HG03066 (cell line): ENCODE results near the gene ADI1.

Source experiments
- ATAC-seq: cut with Tn5 transposase; IDR thresholded peaks from one replicate; pipeline ENCODE4 v1.9.1; 2021; ENCODE audit warnings: low read depth; ENCODE audit not compliant: unreplicated experiment

ADI1 gene

GRCh38 chr2:3519255-3520205 is at the start of gene ADI1:
Gene ADI1 (minus strand): TSS chr2:3519531. CDS start chr2:3519487, 44 bp downstream.
- peak; percentile 61 for ATAC-seq

GRCh38 chr2:3566806-3567205 is 47.5 kb upstream of the ADI1 start:
- no peak for ATAC-seq

DNA sequence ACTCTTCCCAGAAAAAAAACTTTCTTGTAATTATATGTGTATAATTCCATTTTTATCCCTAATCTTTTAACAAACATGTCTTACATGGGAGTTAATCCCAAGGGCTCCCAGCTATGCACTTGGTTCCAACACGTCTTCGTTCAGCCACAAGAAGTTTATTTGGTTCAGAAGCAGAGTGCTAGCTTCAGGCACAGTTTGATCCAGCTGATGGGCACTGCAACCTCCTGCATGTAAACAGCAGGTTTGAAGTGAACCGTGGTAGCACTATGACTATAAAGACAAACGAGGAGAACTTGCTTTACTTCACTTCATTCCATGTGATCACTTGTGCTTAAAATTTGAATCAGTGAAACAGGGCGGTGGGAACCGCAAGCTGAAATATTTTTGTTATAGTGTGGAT is 45.8 kb upstream of the ADI1 start:
- ATAC-seq: no peak

DNA sequence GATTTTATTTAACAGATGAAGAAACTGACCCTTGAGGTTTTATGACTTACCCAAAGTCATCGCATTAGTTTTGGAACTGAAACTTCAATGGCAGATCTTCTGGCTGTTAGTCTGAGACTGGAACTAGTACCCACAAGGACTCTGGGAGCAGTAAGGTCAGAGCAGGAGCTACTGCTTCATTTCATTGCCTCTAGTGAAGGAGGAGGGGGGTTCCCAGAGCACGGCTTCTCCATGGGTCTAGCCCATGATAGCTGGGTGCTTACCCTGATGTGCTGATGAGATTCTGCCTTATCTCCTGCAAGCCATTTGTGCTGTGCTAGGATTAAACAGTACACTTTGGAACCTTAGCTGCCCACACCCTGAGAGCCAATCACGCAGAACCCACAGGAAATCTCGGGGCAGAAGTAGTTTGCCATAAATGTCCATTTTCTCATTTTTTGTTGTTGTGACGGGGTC is 44.2 kb upstream of the ADI1 start:
- peak; percentile 48 for ATAC-seq

GRCh38 chr2:3558205-3559014 is 39.1 kb upstream of the ADI1 start, which contains the start of gene RNASEH1:
Gene RNASEH1 (minus strand): TSS chr2:3558333. CDS start chr2:3558260, 73 bp downstream.
- ATAC-seq: peak; percentile 95

DNA sequence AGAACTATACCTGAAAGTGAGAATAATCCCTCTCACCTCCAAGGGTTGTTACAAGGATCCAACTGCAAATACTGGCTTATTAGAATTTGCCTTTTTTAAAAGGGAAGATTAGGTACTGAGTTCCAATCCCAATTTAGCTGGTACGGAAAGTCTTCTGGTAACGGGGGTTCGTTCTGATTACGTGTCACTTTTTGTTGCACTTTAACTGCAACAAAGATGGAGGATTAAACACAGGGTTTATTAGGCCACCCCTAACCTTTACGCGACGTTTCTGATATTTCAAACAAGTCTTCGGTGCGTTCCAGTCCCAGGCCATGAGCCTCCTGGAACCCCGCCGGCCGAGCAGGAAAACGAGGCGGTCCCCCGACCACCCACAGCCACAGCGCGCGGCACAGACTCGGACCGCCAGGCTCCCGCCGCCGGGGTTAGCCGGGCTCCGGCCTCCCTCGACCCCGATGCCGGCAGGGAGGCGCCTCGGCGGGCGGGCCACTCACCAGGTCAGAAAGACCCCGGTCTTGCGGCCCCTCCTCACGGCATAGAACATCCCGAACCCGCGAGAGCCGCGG is 38.4 kb upstream of the ADI1 start:
- peak; percentile 23 for ATAC-seq

DNA sequence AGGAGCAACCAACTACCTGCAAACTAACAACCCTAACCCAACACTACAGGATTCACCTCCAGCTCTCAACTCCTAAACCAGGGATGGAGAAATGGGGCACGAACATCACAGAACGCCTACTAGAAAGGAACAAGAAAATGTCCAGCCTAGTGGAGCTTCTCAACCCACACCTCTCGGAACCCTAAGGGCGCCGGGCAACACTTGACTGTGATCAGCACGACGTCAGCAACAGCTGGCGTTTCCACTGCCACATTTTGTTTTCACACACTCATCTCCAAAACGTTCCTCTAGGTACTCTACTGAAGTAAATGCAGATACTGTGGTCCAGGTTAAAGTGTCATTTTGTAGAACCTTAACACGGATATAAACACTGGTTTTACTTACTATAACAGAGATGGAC is 34.6 kb upstream of the ADI1 start:
- no peak for ATAC-seq

- ATAC-seq: no peak
These were observed 28.6 kb upstream of the ADI1 start for GRCh38 chr2:3547915-3548314.

GRCh38 chr2:3545788-3546478 is 26.6 kb upstream of the ADI1 start:
- no peak for ATAC-seq

DNA sequence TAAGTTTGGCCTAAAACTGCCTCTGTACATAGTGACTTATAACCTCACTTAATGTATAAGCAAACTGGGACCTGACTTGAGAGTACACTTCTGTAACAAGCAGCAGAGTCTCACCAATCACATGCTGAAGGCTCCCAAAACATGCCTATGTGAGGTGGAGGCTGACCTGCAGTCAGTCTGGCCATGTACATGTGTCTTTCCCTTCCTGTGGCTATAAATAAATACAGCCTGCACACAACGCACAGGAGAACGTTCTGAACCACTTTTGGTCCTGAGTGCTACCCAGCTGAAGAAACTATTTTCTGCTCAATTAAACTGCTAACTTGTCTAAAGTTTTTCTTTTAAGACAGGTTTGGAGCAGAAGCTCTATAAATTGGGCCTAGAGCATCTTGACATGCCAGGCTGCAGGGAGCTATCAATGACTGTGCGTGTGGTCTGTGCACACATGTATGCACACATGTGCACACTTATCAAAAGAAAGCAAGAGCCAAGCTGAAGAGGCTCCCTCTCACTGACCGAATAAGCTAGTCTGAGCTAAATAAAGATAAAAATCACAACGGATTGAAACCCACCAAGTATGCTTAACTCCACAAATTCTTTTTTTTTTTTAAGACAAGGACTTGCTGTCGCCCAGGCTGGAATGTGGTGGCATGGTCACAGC is 23.8 kb upstream of the ADI1 start:
- ATAC-seq: no peak

DNA sequence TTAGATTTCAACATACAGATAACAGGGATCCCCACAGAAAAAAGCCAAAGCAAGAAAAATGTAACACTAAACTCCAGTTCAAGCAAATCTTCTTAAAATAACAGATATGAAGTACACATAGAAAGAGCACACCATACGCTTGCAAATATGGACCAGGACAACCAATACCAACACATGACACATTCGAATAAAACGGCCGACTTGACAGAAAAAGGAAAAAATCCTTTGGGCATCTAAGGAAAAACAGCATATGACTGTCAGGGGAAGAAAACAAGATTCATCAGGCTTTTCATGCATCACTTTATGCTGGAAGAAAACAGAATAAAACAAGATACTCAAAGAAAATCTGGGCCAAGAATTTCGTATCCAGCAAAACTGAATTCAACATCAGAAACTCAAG is 22.8 kb upstream of the ADI1 start:
- ATAC-seq: no peak

DNA sequence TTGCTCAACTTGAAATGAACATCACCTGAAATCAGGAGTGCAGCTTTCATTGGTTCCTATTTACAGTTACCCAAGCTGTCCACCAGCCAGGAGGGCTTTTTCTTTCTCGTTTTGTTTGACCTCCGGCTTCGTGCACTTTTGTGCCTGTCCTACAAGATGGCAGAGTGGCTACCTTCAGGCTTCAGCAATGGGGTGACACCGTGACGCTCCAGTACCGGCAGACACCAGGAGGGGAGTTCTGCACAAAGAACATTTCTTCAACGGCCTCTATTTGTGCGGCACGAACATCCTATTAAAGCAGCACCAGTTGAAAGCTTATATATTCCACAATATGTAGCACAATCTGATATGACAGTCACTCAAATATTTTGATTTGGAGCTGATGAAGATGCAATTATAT is 20.5 kb upstream of the ADI1 start:
- no peak for ATAC-seq

- ATAC-seq: no peak
These were observed 17.6 kb upstream of the ADI1 start for GRCh38 chr2:3536682-3537632.

DNA sequence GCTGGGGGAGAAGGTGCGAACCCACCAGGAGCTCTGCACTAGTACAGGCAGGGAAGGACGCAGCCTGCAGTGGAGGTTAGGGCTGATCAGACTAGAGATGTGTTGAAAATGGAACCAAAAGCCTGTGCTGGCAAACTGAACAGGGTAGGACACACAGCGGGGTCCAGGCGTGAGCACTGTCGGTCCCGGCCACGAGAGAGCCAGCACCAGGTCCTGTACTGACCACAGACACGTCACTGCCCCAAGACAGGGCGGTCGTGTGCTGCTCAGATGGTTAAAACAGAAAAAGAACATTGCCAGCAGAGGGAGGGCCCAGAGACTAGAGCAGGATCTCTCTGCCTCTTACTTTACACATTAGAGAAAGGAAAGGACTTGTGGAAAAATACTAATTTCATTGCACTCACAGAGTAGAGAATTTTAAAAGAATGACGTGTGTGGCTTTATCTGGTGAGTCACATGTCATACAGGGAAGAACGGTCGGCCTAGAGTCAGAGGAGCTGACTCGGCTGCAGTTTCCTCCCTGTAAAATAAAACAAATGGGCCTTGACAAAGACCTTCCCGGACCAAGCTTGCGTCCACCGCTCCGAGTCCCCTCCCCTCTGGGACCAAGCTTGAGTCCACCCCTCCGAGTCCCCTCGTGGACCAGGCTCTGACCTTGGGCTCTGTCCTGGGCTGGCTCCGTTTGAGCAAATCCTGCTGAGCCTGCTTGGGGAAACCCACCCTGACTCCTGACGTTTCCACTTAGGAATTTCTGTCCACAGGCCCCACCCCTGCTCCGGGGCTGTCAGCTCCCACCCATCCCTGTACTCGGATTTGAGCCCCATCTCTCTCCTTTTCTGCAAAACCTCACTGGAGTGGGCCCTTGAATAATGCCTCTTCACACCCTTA is 16.7 kb upstream of the ADI1 start:
- ATAC-seq: no peak

- no peak for ATAC-seq
These were observed 16.1 kb upstream of the ADI1 start for GRCh38 chr2:3535467-3535793.

DNA sequence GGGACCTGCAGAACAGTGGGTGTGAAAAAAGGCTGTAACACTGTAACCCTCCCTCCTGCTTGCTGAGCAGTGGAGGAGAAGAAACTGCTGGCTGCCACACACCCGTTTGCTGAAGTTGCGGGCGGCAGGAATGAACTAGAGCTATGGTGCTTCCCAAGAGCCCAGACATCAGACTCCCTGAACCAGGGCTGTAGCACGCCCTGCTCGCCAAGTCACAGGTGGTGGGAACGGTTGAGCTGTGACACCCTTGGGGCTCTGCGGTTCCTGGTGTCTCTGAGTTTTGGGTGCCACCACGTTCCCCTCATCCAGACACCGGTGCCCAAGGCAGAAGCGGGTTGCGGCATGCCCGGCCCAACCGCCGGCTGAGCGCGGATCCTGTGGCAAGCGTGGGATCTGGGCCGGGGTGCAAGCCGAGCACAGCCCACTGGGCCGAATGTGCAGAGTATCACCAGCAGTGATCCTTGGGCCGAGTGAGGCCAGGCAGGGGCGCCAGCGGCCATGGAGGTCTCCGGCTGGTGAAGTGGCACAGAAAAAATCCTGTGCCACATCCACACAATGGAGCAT is 15.0 kb upstream of the ADI1 start:
- ATAC-seq: no peak

- no peak for ATAC-seq
These were observed 14.5 kb upstream of the ADI1 start for GRCh38 chr2:3533836-3534235.

DNA sequence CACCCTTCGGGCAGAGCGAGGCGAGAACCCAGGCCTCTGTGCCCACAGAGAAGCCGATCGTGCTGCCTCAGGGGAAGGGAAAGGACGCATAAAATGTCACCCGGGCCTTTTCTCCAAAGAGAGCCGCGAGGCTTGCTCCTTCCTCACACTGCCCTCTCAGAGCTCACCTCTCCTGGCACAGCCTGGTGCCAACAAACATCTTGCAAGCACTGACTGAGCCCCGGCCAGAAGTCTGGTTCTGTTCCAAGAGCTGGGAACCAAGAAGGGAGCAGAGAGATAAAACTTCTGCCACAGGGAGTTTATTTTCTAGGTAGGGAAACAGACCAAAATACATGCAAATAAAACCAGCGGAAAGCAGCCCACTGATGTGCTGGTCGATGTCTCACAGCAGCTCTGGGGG is 13.6 kb upstream of the ADI1 start:
- no peak for ATAC-seq
